ENCODE data around the gene SRD5A3.
A peak's percentile ranks its signal among the peaks of the same experiment; 100 is the strongest.

- TF ChIP-seq CTCF (IDR thresholded peaks at IDR 0.05) (peak in 1 of 2 donors; percentile 7), POLR2AphosphoS5 (IDR thresholded peaks at IDR 0.05) (peak; percentile 10 to 70 (median 56)), POLR2A (IDR thresholded peaks at IDR 0.05) (peak; percentile 75 to 92)
These were observed 49.7 kb downstream of the SRD5A3 start, which contains the start of gene TMEM165 for GRCh38 chr4:55395529-55396307.

Measured in suprapubic skin (tissue), 4 donors.